ENCODE measurements around the gene NPPB.

- TF ChIP-seq GATA2 (IDR thresholded peaks at IDR 0.05; ENCODE audit: low read depth, low read length) (no peak), GATA3 (IDR thresholded peaks at IDR 0.05; ENCODE audit: low read depth, low read length) (no peak)
Observed at GRCh38 chr1:11860587-11860986, 1.8 kb upstream of the NPPB start.
